ENCODE measurements around the gene NAA20. TPM values are rescaled to one million over a fixed set of nuclear protein-coding genes. Genes with fewer than 3 reads are reported as not detected.

The NAA20 gene
- total RNA-seq: 100 to 1,000 TPM; 115 to 121 (median 118) TPM

GRCh38 chr20:20017001-20017843, at the start of gene NAA20:
NAA20 (plus strand) TSS chr20:20017362; CDS start chr20:20017397, 35 bp downstream.
- DNase-seq: peak; percentile 87
- Mint-ChIP-seq H3K4me1 (ENCODE audit: low read depth) (peaks cover 54% of the 10 kb centered on the region), H3K9me3 (no peaks in the 10 kb centered on the region), H3K36me3 (ENCODE audit: insufficient read depth) (peaks cover 7% of the 10 kb centered on the region), H3K27me3 (ENCODE audit: low read depth) (no peaks in the 10 kb centered on the region), H3K4me3 (peak within 1 kb of the TSS; percentile 90)
- peak; percentile 98 for ATAC-seq

- no peaks in the 10 kb centered on the region for H3K27me3 Mint-ChIP-seq (ENCODE audit: low read depth)
- no peaks in the 10 kb centered on the region for H3K9me3 Mint-ChIP-seq
- DNase-seq (no peak), ATAC-seq (no peak)
- H3K36me3 Mint-ChIP-seq (ENCODE audit: insufficient read depth): no peaks in the 10 kb centered on the region
- peaks cover 26% of the 10 kb centered on the region for H3K4me1 Mint-ChIP-seq (ENCODE audit: low read depth)
- H3K4me3 Mint-ChIP-seq: no peak overlapping the region
Observed at GRCh38 chr20:19967445-19967844, 49.7 kb upstream of the NAA20 start.

GRCh38 chr20:19968028-19968427, 49.1 kb upstream of the NAA20 start:
- H3K36me3 Mint-ChIP-seq (ENCODE audit: insufficient read depth): no peaks in the 10 kb centered on the region
- H3K27me3 Mint-ChIP-seq (ENCODE audit: low read depth): no peaks in the 10 kb centered on the region
- H3K4me1 Mint-ChIP-seq (ENCODE audit: low read depth): peaks cover 26% of the 10 kb centered on the region
- ATAC-seq (no peak), DNase-seq (no peak)
- no peaks in the 10 kb centered on the region for H3K9me3 Mint-ChIP-seq
- no peak overlapping the region for H3K4me3 Mint-ChIP-seq

GRCh38 chr20:19968466-19969073, 48.6 kb upstream of the NAA20 start:
- no peaks in the 10 kb centered on the region for H3K27me3 Mint-ChIP-seq (ENCODE audit: low read depth)
- no peaks in the 10 kb centered on the region for H3K9me3 Mint-ChIP-seq
- no peak overlapping the region for H3K4me3 Mint-ChIP-seq
- no peaks in the 10 kb centered on the region for H3K36me3 Mint-ChIP-seq (ENCODE audit: insufficient read depth)
- ATAC-seq (no peak), DNase-seq (no peak)
- H3K4me1 Mint-ChIP-seq (ENCODE audit: low read depth): peaks cover 26% of the 10 kb centered on the region

- H3K27me3 Mint-ChIP-seq (ENCODE audit: low read depth): no peaks in the 10 kb centered on the region
- no peaks in the 10 kb centered on the region for H3K9me3 Mint-ChIP-seq
- ATAC-seq (no peak), DNase-seq (no peak)
- H3K4me3 Mint-ChIP-seq: no peak overlapping the region
- H3K4me1 Mint-ChIP-seq (ENCODE audit: low read depth): peaks cover 26% of the 10 kb centered on the region
- H3K36me3 Mint-ChIP-seq (ENCODE audit: insufficient read depth): no peaks in the 10 kb centered on the region
Observed at GRCh38 chr20:19969106-19969505, 48.1 kb upstream of the NAA20 start.

- Mint-ChIP-seq H3K9me3 (no peaks in the 10 kb centered on the region), H3K4me3 (no peak overlapping the region), H3K4me1 (ENCODE audit: low read depth) (peaks cover 26% of the 10 kb centered on the region), H3K36me3 (ENCODE audit: insufficient read depth) (no peaks in the 10 kb centered on the region), H3K27me3 (ENCODE audit: low read depth) (no peaks in the 10 kb centered on the region)
- no peak for ATAC-seq
- DNase-seq: no peak
Observed at GRCh38 chr20:19969507-19970255, 47.5 kb upstream of the NAA20 start.

- no peak overlapping the region for H3K4me3 Mint-ChIP-seq
- H3K27me3 Mint-ChIP-seq (ENCODE audit: low read depth): no peaks in the 10 kb centered on the region
- peaks cover 26% of the 10 kb centered on the region for H3K4me1 Mint-ChIP-seq (ENCODE audit: low read depth)
- DNase-seq (no peak), ATAC-seq (no peak)
- no peaks in the 10 kb centered on the region for H3K36me3 Mint-ChIP-seq (ENCODE audit: insufficient read depth)
- H3K9me3 Mint-ChIP-seq: no peaks in the 10 kb centered on the region
Observed at GRCh38 chr20:19970256-19970765, 46.9 kb upstream of the NAA20 start.

GRCh38 chr20:19971116-19971515, 46.0 kb upstream of the NAA20 start:
- no peak for ATAC-seq
- Mint-ChIP-seq H3K36me3 (ENCODE audit: insufficient read depth) (no peaks in the 10 kb centered on the region), H3K4me3 (no peak overlapping the region), H3K9me3 (no peaks in the 10 kb centered on the region), H3K4me1 (ENCODE audit: low read depth) (peaks cover 28% of the 10 kb centered on the region), H3K27me3 (ENCODE audit: low read depth) (no peaks in the 10 kb centered on the region)
- DNase-seq: no peak

GRCh38 chr20:19973961-19974629, 43.1 kb upstream of the NAA20 start:
- Mint-ChIP-seq H3K27me3 (ENCODE audit: low read depth) (peaks cover under 1% of the 10 kb centered on the region), H3K4me3 (no peak overlapping the region), H3K9me3 (no peaks in the 10 kb centered on the region), H3K36me3 (ENCODE audit: insufficient read depth) (no peaks in the 10 kb centered on the region), H3K4me1 (ENCODE audit: low read depth) (peaks cover 26% of the 10 kb centered on the region)
- no peak for ATAC-seq
- no peak for DNase-seq

- ATAC-seq: no peak
- peaks cover 19% of the 10 kb centered on the region for H3K4me1 Mint-ChIP-seq (ENCODE audit: low read depth)
- no peaks in the 10 kb centered on the region for H3K36me3 Mint-ChIP-seq (ENCODE audit: insufficient read depth)
- no peaks in the 10 kb centered on the region for H3K9me3 Mint-ChIP-seq
- H3K4me3 Mint-ChIP-seq: no peak overlapping the region
- peaks cover 3% of the 10 kb centered on the region for H3K27me3 Mint-ChIP-seq (ENCODE audit: low read depth)
- DNase-seq: no peak
Observed at GRCh38 chr20:19974630-19975435, 42.3 kb upstream of the NAA20 start.

- no peaks in the 10 kb centered on the region for H3K36me3 Mint-ChIP-seq (ENCODE audit: insufficient read depth)
- ATAC-seq: no peak
- DNase-seq: no peak
- H3K27me3 Mint-ChIP-seq (ENCODE audit: low read depth): peaks cover 3% of the 10 kb centered on the region
- H3K4me3 Mint-ChIP-seq: no peak overlapping the region
- peaks cover 16% of the 10 kb centered on the region for H3K4me1 Mint-ChIP-seq (ENCODE audit: low read depth)
- H3K9me3 Mint-ChIP-seq: no peaks in the 10 kb centered on the region
Observed at GRCh38 chr20:19975436-19975799, 41.7 kb upstream of the NAA20 start.

- H3K4me1 Mint-ChIP-seq (ENCODE audit: low read depth): peaks cover 16% of the 10 kb centered on the region
- no peak overlapping the region for H3K4me3 Mint-ChIP-seq
- H3K36me3 Mint-ChIP-seq (ENCODE audit: insufficient read depth): no peaks in the 10 kb centered on the region
- no peak for DNase-seq
- peaks cover 3% of the 10 kb centered on the region for H3K27me3 Mint-ChIP-seq (ENCODE audit: low read depth)
- ATAC-seq: no peak
- no peaks in the 10 kb centered on the region for H3K9me3 Mint-ChIP-seq
Observed at GRCh38 chr20:19975901-19976300, 41.3 kb upstream of the NAA20 start.

- Mint-ChIP-seq H3K4me3 (no peak overlapping the region), H3K9me3 (no peaks in the 10 kb centered on the region), H3K4me1 (ENCODE audit: low read depth) (peaks cover 16% of the 10 kb centered on the region), H3K36me3 (ENCODE audit: insufficient read depth) (no peaks in the 10 kb centered on the region), H3K27me3 (ENCODE audit: low read depth) (peaks cover 4% of the 10 kb centered on the region)
- no peak for ATAC-seq
- DNase-seq: no peak
Observed at GRCh38 chr20:19976595-19977372, 40.4 kb upstream of the NAA20 start.

Data from activated T-cell treated with anti-CD3 and anti-CD28 coated beads, Interleukin-2, amount 50 U/mL, for 4 hours (primary cell).